Measurements from ENCODE around the gene RSPO1. TPM values are rescaled to one million over a fixed set of nuclear protein-coding genes. Genes with fewer than 3 reads are reported as not detected.

RSPO1 gene
- total and polyA plus RNA-seq, 2 donors (not counting 1 experiment from before 2014, with no cell fraction given) = not detected

DNA sequence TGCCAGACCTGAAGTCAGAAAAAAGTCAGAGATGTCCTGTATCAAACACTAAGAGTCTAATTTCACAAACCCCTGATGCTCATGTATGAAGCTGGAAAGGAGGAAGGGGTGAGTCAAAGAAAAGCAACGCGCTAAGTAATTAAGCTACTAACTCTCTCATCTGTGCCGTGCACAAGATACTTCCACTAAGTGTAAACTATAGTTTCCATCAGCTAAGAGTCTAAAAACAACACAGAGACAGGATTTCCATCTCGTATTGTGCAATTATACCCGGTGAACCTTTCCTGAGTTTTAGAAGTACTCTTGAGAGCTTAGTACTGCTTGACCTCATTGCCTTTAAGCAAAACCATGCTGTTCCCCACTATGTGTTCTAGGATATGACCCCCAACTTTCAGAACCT is 59.0 kb downstream of the RSPO1 start:
- CTCF ChIA-PET = no interaction called here
- no peak overlapping the region for H3K4me2 ChIP-seq (replicated peaks; ENCODE audit: low read depth, low read length, poor library complexity, severe bottlenecking)
- no peak overlapping the region for H3K27ac Mint-ChIP-seq
- no peak for TF ChIP-seq EZH2 (IDR thresholded peaks at IDR 0.05; ENCODE audit: borderline replicate concordance, insufficient read depth, low read depth, low read length, poor library complexity, severe bottlenecking)
- no peak overlapping the region for H3K4me3 ChIP-seq (ENCODE audit: control extremely low read depth in 1 of 5, extremely low read depth in 1 of 5, insufficient read depth in 1 of 5, low read depth in 2 of 5, low read length in 4 of 5)
- WGBS (ENCODE audit: insufficient coverage) = 94% methylated on average over 2 of the region's 5 CpGs
- no peaks in the 10 kb centered on the region for H4K20me1 ChIP-seq (ENCODE audit: control insufficient read depth, insufficient read depth, low read length, poor library complexity, severe bottlenecking)
- POLR2A ChIA-PET = no interaction called here
- H3K9ac ChIP-seq (ENCODE audit: low read length) = no peak overlapping the region
- no peaks in the 10 kb centered on the region for H3K27me3 ChIP-seq (replicated peaks in 1 of 4; ENCODE audit: control extremely low read depth in 1 of 4, control insufficient read depth in 3 of 4, insufficient read depth in 4 of 4, low read length in 3 of 4)
- no peak overlapping the region for H3K4me3 Mint-ChIP-seq
- no peaks in the 10 kb centered on the region for H3K27me3 Mint-ChIP-seq
- no peaks in the 10 kb centered on the region for H3K9me3 Mint-ChIP-seq (ENCODE audit: insufficient read depth)
- H3K27ac ChIP-seq (ENCODE audit: low read length in 2 of 2) = no peak overlapping the region
- H3K79me2 ChIP-seq (ENCODE audit: control insufficient read depth, insufficient read depth, low read length) = no peaks in the 10 kb centered on the region
- H3K4me1 ChIP-seq (ENCODE audit: control insufficient read depth in 2 of 2, insufficient read depth in 2 of 2, low read length in 2 of 2) = no peaks in the 10 kb centered on the region
- intact Hi-C loops (cut with micrococcal nuclease) = no loop called here
- ATAC-seq (ENCODE audit: low read depth) = no peak
- no peaks in the 10 kb centered on the region for H3K9me3 ChIP-seq (ENCODE audit: control extremely low read depth in 1 of 3, control insufficient read depth in 2 of 3, insufficient read depth in 1 of 3, low read length in 2 of 3)
- no peak for DNase-seq
- H2AFZ ChIP-seq (ENCODE audit: insufficient read depth, low read depth, low read length, poor library complexity, severe bottlenecking) = no peak overlapping the region
- no peaks in the 10 kb centered on the region for H3K4me1 Mint-ChIP-seq
- peaks cover 14 to 87% of the 10 kb centered on the region in 2 experiments for H3K36me3 ChIP-seq (replicated peaks in 1 of 2; ENCODE audit: control extremely low read depth in 1 of 2, control insufficient read depth in 1 of 2, extremely low read depth in 1 of 2, insufficient read depth in 2 of 2, low read length in 1 of 2)

DNA sequence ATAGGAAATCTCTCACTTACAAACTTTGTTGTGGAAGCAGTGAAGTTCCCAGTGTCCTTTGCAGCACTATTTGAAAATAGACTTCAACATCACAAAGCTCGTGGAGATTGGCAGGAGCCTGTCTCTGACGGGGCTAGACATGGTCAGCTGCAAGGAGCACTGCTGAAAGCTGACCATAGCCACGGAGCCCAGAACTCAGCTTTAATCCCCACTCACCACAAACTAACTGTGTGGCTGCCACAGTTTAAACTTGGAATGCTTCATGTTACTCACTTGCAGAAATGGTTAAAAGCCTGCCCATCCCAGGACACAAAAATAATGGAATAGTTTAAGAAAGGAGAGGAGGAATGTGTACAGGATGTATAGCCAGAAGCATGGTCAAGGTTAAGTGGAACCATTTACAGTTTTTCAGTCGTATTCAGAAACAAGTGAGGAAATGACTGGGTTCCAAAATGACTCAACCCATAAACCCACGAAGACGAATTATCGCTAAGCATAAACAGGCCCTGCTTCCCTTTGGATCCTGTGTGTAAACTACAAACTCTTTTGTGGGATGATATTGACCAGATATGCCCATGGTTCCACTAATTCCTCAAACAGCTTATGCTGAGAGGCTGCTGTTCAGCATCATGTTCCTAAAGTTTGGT is 59.7 kb downstream of the RSPO1 start:
- no peak overlapping the region for H3K4me3 Mint-ChIP-seq

More for the DNA sequence above, 59.7 kb downstream of the RSPO1 start:
- Histone ChIP-seq H3K27ac (ENCODE audit: low read length in 2 of 2) (no peak overlapping the region), H3K36me3 (replicated peaks in 1 of 2; ENCODE audit: control extremely low read depth in 1 of 2, control insufficient read depth in 1 of 2, extremely low read depth in 1 of 2, insufficient read depth in 2 of 2, low read length in 1 of 2) (peaks cover 17 to 85% of the 10 kb centered on the region in 2 experiments), H3K4me2 (replicated peaks; ENCODE audit: low read depth, low read length, poor library complexity, severe bottlenecking) (no peak overlapping the region), H3K27me3 (replicated peaks in 1 of 4; ENCODE audit: control extremely low read depth in 1 of 4, control insufficient read depth in 3 of 4, insufficient read depth in 4 of 4, low read length in 3 of 4) (no peaks in the 10 kb centered on the region), H3K79me2 (ENCODE audit: control insufficient read depth, insufficient read depth, low read length) (no peaks in the 10 kb centered on the region), H3K4me1 (ENCODE audit: control insufficient read depth in 2 of 2, insufficient read depth in 2 of 2, low read length in 2 of 2) (no peaks in the 10 kb centered on the region), H3K4me3 (ENCODE audit: control extremely low read depth in 1 of 5, extremely low read depth in 1 of 5, insufficient read depth in 1 of 5, low read depth in 2 of 5, low read length in 4 of 5) (no peak overlapping the region), H3K9ac (ENCODE audit: low read length) (no peak overlapping the region), H2AFZ (ENCODE audit: insufficient read depth, low read depth, low read length, poor library complexity, severe bottlenecking) (no peak overlapping the region), H4K20me1 (ENCODE audit: control insufficient read depth, insufficient read depth, low read length, poor library complexity, severe bottlenecking) (no peaks in the 10 kb centered on the region), H3K9me3 (ENCODE audit: control extremely low read depth in 1 of 3, control insufficient read depth in 2 of 3, insufficient read depth in 1 of 3, low read length in 2 of 3) (no peaks in the 10 kb centered on the region)
- ChIA-PET CTCF (interaction anchor here (1.0 kb wide), 1 partner anchor 251 kb away, joined by 3 read pairs; no protein-coding TSS in a partner anchor), POLR2A (no interaction called here)
- 81% methylated on average over 3 of the region's 7 CpGs for WGBS (ENCODE audit: insufficient coverage)
- H3K9me3 Mint-ChIP-seq (ENCODE audit: insufficient read depth) = no peaks in the 10 kb centered on the region
- intact Hi-C loops (cut with micrococcal nuclease) = no loop called here
- no peaks in the 10 kb centered on the region for H3K4me1 Mint-ChIP-seq
- DNase-seq (no peak), ATAC-seq (ENCODE audit: low read depth) (no peak)
- no peak overlapping the region for H3K27ac Mint-ChIP-seq
- no peaks in the 10 kb centered on the region for H3K27me3 Mint-ChIP-seq
- TF ChIP-seq, protein P1, sequence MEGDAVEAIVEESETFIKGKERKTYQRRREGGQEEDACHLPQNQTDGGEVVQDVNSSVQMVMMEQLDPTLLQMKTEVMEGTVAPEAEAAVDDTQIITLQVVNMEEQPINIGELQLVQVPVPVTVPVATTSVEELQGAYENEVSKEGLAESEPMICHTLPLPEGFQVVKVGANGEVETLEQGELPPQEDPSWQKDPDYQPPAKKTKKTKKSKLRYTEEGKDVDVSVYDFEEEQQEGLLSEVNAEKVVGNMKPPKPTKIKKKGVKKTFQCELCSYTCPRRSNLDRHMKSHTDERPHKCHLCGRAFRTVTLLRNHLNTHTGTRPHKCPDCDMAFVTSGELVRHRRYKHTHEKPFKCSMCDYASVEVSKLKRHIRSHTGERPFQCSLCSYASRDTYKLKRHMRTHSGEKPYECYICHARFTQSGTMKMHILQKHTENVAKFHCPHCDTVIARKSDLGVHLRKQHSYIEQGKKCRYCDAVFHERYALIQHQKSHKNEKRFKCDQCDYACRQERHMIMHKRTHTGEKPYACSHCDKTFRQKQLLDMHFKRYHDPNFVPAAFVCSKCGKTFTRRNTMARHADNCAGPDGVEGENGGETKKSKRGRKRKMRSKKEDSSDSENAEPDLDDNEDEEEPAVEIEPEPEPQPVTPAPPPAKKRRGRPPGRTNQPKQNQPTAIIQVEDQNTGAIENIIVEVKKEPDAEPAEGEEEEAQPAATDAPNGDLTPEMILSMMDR (IDR thresholded peaks at IDR 0.05) = no peak
- no peak for TF ChIP-seq EZH2 (IDR thresholded peaks at IDR 0.05; ENCODE audit: borderline replicate concordance, insufficient read depth, low read depth, low read length, poor library complexity, severe bottlenecking)

All from B cell (primary cell).